GM19395 (cell line): ENCODE measurements around the gene AKAP12.

Source experiments
- ATAC-seq: cut with Tn5 transposase; IDR thresholded peaks from one replicate; pipeline ENCODE4 v1.9.1; 2021; ENCODE audit warnings: mild to moderate bottlenecking, moderate library complexity; ENCODE audit not compliant: unreplicated experiment

Gene AKAP12, protein sequence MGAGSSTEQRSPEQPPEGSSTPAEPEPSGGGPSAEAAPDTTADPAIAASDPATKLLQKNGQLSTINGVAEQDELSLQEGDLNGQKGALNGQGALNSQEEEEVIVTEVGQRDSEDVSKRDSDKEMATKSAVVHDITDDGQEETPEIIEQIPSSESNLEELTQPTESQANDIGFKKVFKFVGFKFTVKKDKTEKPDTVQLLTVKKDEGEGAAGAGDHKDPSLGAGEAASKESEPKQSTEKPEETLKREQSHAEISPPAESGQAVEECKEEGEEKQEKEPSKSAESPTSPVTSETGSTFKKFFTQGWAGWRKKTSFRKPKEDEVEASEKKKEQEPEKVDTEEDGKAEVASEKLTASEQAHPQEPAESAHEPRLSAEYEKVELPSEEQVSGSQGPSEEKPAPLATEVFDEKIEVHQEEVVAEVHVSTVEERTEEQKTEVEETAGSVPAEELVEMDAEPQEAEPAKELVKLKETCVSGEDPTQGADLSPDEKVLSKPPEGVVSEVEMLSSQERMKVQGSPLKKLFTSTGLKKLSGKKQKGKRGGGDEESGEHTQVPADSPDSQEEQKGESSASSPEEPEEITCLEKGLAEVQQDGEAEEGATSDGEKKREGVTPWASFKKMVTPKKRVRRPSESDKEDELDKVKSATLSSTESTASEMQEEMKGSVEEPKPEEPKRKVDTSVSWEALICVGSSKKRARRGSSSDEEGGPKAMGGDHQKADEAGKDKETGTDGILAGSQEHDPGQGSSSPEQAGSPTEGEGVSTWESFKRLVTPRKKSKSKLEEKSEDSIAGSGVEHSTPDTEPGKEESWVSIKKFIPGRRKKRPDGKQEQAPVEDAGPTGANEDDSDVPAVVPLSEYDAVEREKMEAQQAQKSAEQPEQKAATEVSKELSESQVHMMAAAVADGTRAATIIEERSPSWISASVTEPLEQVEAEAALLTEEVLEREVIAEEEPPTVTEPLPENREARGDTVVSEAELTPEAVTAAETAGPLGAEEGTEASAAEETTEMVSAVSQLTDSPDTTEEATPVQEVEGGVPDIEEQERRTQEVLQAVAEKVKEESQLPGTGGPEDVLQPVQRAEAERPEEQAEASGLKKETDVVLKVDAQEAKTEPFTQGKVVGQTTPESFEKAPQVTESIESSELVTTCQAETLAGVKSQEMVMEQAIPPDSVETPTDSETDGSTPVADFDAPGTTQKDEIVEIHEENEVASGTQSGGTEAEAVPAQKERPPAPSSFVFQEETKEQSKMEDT (N-terminal part only)

GRCh38 chr6:151239603-151240035, at the start of gene AKAP12:
AKAP12 (plus strand) TSS chr6:151239967; CDS start chr6:151240563, 596 bp downstream.
- ATAC-seq = no peak

DNA sequence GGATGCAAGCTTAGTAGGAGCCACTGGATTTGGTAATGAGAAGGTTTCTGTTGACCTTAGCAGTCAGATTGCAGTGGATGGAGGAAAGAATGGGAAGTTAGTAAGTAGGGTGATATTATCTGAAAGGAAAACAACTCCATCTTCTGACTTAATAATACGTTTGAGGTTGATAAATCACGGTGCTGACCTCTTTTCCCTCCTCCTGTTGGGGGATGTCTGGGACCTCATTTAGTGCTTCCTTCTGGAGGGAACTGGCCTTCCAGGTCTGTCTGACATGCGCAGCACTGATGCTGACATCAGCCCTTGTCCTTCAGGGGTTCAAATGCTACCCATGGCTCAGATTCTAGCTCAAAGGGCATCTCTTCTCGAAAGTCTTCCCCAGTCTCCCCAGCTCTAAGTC, 48.2 kb upstream of the AKAP12 start:
- no peak for ATAC-seq

DNA sequence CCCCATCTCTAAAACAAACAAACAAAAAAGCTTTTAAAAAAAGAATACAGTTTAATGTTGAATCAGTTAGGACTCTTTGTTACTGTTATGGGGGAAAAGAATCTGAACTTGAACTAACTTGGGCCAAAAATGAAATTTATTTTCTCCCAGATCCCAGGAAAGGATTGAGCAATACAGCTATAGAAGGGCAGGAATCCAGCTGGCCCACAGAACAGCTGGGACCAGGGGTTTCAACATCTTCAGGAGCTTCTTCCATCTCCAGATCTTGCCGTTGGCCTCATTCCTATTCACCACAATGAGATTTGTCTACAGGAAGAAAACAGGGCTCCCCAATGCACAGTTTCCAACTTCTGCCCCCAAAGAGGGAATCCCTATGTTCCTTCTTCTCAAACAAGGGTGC, 43.2 kb upstream of the AKAP12 start:
- no peak for ATAC-seq

DNA sequence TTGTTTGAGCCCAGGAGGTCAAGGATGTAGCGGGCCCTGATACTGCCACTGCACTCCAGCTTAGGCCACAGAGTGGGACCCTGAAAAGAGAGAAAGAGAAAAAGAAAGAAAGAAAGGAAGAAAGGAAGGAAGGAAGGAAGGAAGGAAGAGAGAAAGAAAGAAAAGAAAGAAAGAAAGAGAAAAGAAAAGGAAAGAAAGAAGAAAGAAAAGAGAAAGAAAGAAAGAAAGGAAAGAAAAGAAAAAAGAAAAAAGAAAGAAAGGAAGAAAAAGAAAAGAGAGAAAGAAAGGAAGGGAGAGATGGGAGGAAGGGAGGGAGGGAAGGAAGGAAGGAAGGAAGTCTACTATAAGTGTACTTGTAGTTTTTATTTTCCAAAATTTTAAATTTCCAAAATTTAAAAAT, 42.2 kb upstream of the AKAP12 start:
- no peak for ATAC-seq

- ATAC-seq = no peak
Measured at GRCh38 chr6:151199991-151200390, 39.8 kb upstream of the AKAP12 start.

- ATAC-seq = no peak
Measured at GRCh38 chr6:151205721-151206600, 33.8 kb upstream of the AKAP12 start.

DNA sequence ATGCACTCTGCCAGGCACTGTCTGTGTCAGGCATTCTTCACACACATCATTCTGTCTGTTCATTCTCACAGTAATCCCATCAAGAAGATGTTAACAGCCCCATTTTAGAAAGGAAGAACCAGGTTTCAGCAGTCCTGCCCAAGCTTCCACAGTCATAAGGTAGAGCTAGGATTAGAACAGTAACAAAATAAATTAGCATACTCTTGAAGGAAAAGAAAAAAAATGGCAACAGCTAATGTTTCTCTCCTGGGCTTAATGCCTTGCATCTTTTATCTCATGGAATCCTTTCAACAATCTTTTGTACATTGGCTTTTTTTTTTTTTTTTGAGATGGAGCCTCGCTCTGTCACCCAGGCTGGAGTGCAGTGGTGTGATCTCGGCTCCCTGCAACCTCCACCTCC, 32.1 kb upstream of the AKAP12 start:
- ATAC-seq = no peak

DNA sequence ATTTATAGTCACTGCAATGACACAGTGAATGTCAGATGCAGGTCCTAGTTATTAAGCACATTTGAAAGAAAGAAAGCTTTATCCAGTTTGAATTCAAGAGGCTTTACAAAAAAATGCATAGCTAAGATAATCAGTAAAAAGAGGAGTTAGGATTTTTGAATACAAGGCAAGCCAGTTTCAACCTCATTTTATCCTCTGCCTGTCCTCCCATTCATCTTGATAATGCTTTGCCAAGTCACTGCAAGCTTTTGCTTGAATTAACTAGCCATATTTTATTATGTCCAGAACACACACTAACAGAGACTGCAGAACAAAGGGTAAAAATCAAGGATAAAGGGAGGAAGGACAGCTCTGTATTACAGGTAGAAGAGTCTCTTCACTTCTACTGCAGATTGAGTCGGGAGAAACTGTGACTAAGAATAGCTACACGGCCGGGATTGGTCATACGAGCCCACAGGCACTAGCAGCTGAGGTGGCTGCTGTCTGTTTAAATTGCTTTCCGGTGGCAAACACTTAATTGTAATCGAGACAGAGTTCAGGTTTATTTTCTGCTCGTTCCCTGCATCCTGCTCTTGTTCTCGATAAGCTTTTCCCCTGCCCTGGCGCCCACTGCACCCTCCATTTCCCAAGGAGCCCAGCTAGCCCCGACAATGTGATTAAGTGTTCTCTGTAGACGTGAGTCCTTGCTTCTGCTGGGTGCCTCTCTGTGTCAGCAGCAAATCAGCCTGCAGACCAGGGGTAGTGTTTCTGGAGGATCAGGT, 30.5 kb upstream of the AKAP12 start:
- no peak for ATAC-seq

GRCh38 chr6:151211075-151211474, 28.7 kb upstream of the AKAP12 start:
- no peak for ATAC-seq

- ATAC-seq = no peak
Measured at GRCh38 chr6:151213352-151213751, 26.4 kb upstream of the AKAP12 start.

DNA sequence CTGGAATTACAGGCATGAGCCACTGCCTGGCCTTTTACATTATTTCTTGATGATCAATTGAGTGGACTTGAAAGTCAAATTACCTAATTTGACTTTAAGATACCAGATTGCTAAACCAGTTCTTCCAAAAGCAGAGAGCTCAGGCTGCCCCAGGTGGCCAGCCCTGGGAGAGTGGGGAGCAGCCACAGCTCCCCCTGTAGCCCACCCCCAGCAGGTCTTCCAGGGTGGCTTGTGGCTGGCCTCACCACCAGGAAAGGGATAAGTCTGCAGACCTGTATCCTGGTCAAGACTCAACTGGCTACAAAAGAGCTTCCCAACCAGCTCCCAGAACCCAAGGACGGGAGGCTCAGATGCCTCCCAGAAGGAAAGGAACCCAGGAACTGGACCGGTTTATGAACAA, 23.8 kb upstream of the AKAP12 start:
- no peak for ATAC-seq

GRCh38 chr6:151216804-151217203, 23.0 kb upstream of the AKAP12 start:
- ATAC-seq = no peak

GRCh38 chr6:151219192-151219591, 20.6 kb upstream of the AKAP12 start:
- no peak for ATAC-seq

GRCh38 chr6:151224076-151224475, 15.7 kb upstream of the AKAP12 start:
- ATAC-seq = no peak

GRCh38 chr6:151225919-151226318, 13.8 kb upstream of the AKAP12 start:
- ATAC-seq = no peak

DNA sequence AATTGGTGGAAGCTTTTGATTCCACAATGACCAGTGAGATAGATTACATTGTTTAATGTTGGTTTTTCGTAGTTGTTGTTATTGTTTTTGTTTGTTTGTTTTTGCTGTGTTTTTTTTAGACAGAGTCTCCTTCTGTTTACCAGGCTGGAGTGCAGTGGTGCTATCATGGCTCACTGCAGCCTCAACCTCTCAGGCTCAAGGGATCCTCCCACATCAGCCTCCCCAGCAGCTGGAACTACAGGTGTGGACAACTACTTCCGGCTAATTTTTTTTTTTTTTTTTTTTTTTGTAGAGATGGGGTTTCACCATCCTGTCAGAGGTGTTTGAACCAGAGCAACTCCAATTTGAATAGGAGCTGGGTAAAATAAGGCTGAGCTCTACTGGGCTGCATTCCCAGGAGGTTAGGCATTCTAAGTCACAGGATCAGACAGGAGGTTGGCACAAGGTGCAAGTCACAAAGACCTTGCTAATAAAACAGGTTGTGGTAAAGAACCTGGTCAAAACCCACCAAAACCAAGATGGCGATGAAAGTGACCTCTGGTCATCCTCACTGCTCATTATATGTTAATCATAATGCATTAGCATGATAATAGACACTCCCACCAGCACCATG, 10.9 kb upstream of the AKAP12 start:
- ATAC-seq = no peak

DNA sequence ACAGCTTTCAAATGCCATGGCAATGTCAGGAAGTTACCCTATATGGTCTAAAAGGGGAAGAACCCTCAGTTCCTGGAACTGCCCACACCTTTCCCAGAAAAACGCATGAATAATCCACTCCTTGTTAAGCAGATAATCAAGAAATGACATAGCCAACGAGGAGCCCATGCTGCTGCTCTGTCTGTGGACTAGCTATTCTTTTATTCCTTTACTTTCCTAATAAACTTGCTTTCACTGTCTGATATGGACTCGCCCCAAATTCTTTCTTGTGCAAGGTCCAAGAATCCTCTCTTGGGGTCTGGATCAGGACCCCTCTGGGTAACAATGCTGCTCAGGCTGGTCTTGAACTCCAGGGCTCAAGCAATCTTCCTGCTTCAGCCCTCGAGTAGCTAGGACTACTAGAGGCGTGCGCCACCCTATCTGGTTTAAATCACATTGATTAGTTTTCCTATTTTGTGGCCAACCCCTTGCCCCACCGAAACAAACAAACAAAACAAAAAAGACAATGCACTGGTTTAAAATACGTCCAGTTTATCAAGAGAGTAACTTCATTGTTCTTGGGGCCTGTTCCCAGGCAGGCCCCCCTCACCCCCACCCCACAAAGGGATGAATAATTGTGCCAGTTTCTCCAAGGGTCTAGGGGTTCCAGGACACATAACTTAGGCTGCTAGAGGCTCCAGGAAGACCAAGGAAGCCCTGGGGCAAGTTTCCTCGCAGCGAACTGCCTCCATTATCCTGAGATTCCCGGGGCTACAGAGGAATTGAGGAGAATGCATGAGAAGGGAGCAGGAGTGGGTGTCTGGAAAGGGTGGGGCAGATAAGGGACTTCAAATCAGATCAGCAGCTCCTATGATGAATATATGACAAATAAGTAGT, 10.1 kb upstream of the AKAP12 start:
- ATAC-seq = no peak

GRCh38 chr6:151230277-151230577, 9.5 kb upstream of the AKAP12 start:
- no peak for ATAC-seq
